ENCODE data around the gene SEZ6L2. TPM values are rescaled to one million over a fixed set of nuclear protein-coding genes. Genes with fewer than 3 reads are reported as not detected.

Gene SEZ6L2
- total and polyA plus RNA-seq, 8 donors = 12.6 to 38.8 (median 18.3) TPM

DNA sequence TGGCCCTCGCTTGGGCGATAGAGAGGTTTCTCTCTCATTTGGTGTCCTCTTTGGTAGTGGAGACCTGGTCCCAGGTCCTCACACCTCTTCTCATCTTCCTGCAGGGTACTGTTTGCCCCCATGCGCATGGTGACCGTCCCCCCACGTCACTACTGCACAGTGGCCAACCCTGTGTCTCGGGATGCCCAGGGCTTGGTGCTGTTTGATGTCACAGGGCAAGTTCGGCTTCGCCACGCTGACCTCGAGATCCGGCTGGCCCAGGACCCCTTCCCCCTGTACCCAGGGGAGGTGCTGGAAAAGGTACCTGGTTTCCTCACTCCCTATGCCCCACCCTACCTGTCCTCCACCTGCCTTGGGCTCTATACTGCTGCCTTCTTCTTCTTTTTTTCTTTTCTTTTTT lies 68.6 kb downstream of the SEZ6L2 start:
- Histone ChIP-seq H3K4me1 (peaks cover 23 to 39% (median 39%) of the 10 kb centered on the region in 3 donors), H3K9me3 (no peaks in the 10 kb centered on the region), H3K27ac (peak overlapping the region in 2 of 4 donors; percentile 74 to 79), H3K4me3 (no peak overlapping the region), H3K36me3 (peaks cover 6 to 22% (median 8%) of the 10 kb centered on the region in 3 donors), H3K27me3 (no peaks in the 10 kb centered on the region)
- FAIRE-seq (no peak), ATAC-seq (no peak), DNase-seq (peak in 2 of 6 donors; percentile 32 to 62)
- no peak for TF ChIP-seq CTCF (IDR thresholded peaks at IDR 0.05)
- 93 to 97% methylated on average over 11 of the region's 11 CpGs for WGBS, 2 donors
- intact Hi-C loops (cut with DNase I) = no loop called here

- Histone ChIP-seq H3K36me3 (no peaks in the 10 kb centered on the region), H3K4me1 (peaks cover 62 to 79% (median 71%) of the 10 kb centered on the region in 3 donors), H3K4me3 (no peak overlapping the region), H3K9me3 (no peaks in the 10 kb centered on the region), H3K27me3 (no peaks in the 10 kb centered on the region), H3K27ac (peak overlapping the region in 3 of 4 donors; percentile 26 to 93 (median 92))
- whole genome bisulfite sequencing, 2 donors = 88 to 89% methylated on average over 3 to 5 of the region's 8 CpGs
- no peak for TF ChIP-seq CTCF (IDR thresholded peaks at IDR 0.05)
- ATAC-seq (no peak), FAIRE-seq (no peak), DNase-seq (no peak)
- intact Hi-C loops (cut with DNase I) = no loop called here
Measured at GRCh38 chr16:29826342-29826695, 73.0 kb downstream of the SEZ6L2 start.

- Histone ChIP-seq H3K27me3 (no peaks in the 10 kb centered on the region), H3K36me3 (no peaks in the 10 kb centered on the region), H3K4me3 (no peak overlapping the region), H3K9me3 (no peaks in the 10 kb centered on the region), H3K27ac (peak overlapping the region; percentile 10 to 93 (median 51)), H3K4me1 (peaks cover 62 to 72% (median 63%) of the 10 kb centered on the region in 3 donors)
- TF ChIP-seq CTCF (IDR thresholded peaks at IDR 0.05) = no peak
- DNase-seq (peak in 3 of 6 donors; percentile 30 to 52 (median 44)), FAIRE-seq (no peak), ATAC-seq (no peak)
- WGBS, 2 donors = 80 to 85% methylated on average over 10 of the region's 10 CpGs
- intact Hi-C loops (cut with DNase I) = no loop called here
Measured at GRCh38 chr16:29825145-29826044, 74.0 kb downstream of the SEZ6L2 start.

DNA sequence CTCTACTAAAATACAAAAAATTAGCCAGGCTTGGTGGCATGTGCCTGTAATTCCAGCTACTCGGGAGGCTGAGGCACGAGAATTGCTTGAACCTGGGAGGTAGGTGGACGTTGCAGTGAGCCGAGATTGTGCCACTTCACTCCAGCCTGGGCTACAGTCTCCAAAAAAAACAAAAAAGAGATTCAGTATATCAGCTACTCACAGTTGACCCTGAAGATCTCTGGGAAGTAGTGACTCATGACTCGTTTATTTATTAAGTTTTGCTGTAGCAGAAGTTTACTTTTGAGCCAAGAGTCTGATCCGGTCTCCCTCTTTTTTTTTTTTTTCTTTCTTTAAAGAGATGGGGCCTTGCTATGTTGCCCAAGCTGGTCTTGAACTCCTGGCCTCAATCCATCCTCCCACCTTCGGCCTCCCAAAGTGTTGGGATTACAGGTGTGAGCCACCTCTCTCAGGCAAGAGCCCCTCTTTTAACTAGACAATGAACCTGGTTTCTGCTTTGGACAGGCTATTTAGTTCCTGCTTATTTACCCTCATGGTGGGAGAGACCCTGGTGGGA lies 74.7 kb downstream of the SEZ6L2 start:
- no peak for TF ChIP-seq CTCF (IDR thresholded peaks at IDR 0.05)
- Histone ChIP-seq H3K9me3 (no peaks in the 10 kb centered on the region), H3K4me1 (peaks cover 59 to 69% (median 62%) of the 10 kb centered on the region in 3 donors), H3K27ac (peak overlapping the region; percentile 15 to 93 (median 64)), H3K4me3 (no peak overlapping the region), H3K36me3 (no peaks in the 10 kb centered on the region), H3K27me3 (no peaks in the 10 kb centered on the region)
- FAIRE-seq (no peak), ATAC-seq (peak; percentile 33 to 50 (median 38)), DNase-seq (peak in 2 of 6 donors; percentile 21 to 47)
- 15 to 21% methylated on average over 7 of the region's 7 CpGs for WGBS, 2 donors
- intact Hi-C loops (cut with DNase I) = no loop called here
